ENCODE data around the gene SIRT1. TPM values are rescaled to one million over a fixed set of nuclear protein-coding genes. Genes with fewer than 3 reads are reported as not detected.

The SIRT1 gene
- polyA plus RNA-seq, 1 donor (not counting 4 experiments of a cell fraction or from before 2014, with no cell fraction given), result 9.8 TPM

GRCh38 chr10:67884842-67885670 is 600 bp downstream of the SIRT1 start:
- Histone ChIP-seq H3K36me3 (ENCODE audit: control insufficient read depth in 2 of 2, extremely low read depth in 1 of 2, insufficient read depth in 2 of 2, low read length in 2 of 2) (peaks cover 0 to 4% of the 10 kb centered on the region in 2 experiments), H3K9me1 (ENCODE audit: control insufficient read depth, extremely low read depth, insufficient read depth, low read length) (peaks cover 2% of the 10 kb centered on the region), H3K4me3 (ENCODE audit: control insufficient read depth in 2 of 3, extremely low read depth in 1 of 3, insufficient read depth in 2 of 3, low read depth in 1 of 3, low read length in 3 of 3) (peak overlapping the region; percentile 78 to 89 (median 82)), H4K20me1 (ENCODE audit: control insufficient read depth, extremely low read depth, insufficient read depth, low read length) (no peaks in the 10 kb centered on the region), H3K27ac (ENCODE audit: control insufficient read depth, insufficient read depth, low read length) (peak overlapping the region; percentile 72), H3K27me3 (ENCODE audit: control insufficient read depth, extremely low read depth, insufficient read depth, low read length) (no peaks in the 10 kb centered on the region), H3K9me3 (ENCODE audit: control insufficient read depth, low read depth, low read length) (no peaks in the 10 kb centered on the region), H3K4me2 (ENCODE audit: control insufficient read depth, extremely low read depth, insufficient read depth, low read depth, low read length) (peak overlapping the region; percentile 38), H3K4me1 (ENCODE audit: control insufficient read depth, extremely low read depth, insufficient read depth, low read length) (peaks cover 6% of the 10 kb centered on the region), H3K9ac (ENCODE audit: control insufficient read depth, extremely low read depth, insufficient read depth, low read length) (peak overlapping the region; percentile 85), H3K79me2 (ENCODE audit: control insufficient read depth, insufficient read depth, low read length) (peaks cover 17% of the 10 kb centered on the region), H2AFZ (ENCODE audit: control insufficient read depth, low read length) (peak overlapping the region; percentile 49)
- DNase-seq (ENCODE audit: low read depth, low spot score) (no peak), FAIRE-seq (no peak)
- dilution Hi-C loops (cut with MboI; ENCODE audit: extremely low pct_ligation_motif_present, low sequenced_read_pairs), result no loop called here
- TF ChIP-seq CTCF (optimal IDR thresholded peaks at IDR 0.05 in 1 of 3, IDR thresholded peaks at IDR 0.05 in 1 of 3, conservative IDR thresholded peaks at IDR 0.05 in 1 of 3; ENCODE audit: extremely low read depth in 1 of 3, insufficient read depth in 2 of 3, low read length in 3 of 3) (no peak), EZH2 (IDR thresholded peaks at IDR 0.05; ENCODE audit: low read length) (no peak)

- FAIRE-seq, result no peak
These were observed 9.2 kb downstream of the SIRT1 start for GRCh38 chr10:67893637-67894036.

More at GRCh38 chr10:67893637-67894036, 9.2 kb downstream of the SIRT1 start:
- Histone ChIP-seq H3K27me3 (ENCODE audit: control insufficient read depth, extremely low read depth, insufficient read depth, low read length) (no peaks in the 10 kb centered on the region), H3K4me1 (ENCODE audit: control insufficient read depth, extremely low read depth, insufficient read depth, low read length) (no peaks in the 10 kb centered on the region), H3K9me1 (ENCODE audit: control insufficient read depth, extremely low read depth, insufficient read depth, low read length) (no peaks in the 10 kb centered on the region), H3K4me3 (ENCODE audit: control insufficient read depth in 2 of 3, extremely low read depth in 1 of 3, insufficient read depth in 2 of 3, low read depth in 1 of 3, low read length in 3 of 3) (no peak overlapping the region), H3K4me2 (ENCODE audit: control insufficient read depth, extremely low read depth, insufficient read depth, low read depth, low read length) (no peak overlapping the region), H4K20me1 (ENCODE audit: control insufficient read depth, extremely low read depth, insufficient read depth, low read length) (no peaks in the 10 kb centered on the region), H3K9me3 (ENCODE audit: control insufficient read depth, low read depth, low read length) (no peaks in the 10 kb centered on the region), H3K9ac (ENCODE audit: control insufficient read depth, extremely low read depth, insufficient read depth, low read length) (no peak overlapping the region), H2AFZ (ENCODE audit: control insufficient read depth, low read length) (no peak overlapping the region), H3K79me2 (ENCODE audit: control insufficient read depth, insufficient read depth, low read length) (peaks cover 1% of the 10 kb centered on the region), H3K36me3 (ENCODE audit: control insufficient read depth in 2 of 2, extremely low read depth in 1 of 2, insufficient read depth in 2 of 2, low read length in 2 of 2) (peaks cover 4 to 17% of the 10 kb centered on the region in 2 experiments), H3K27ac (ENCODE audit: control insufficient read depth, insufficient read depth, low read length) (no peak overlapping the region)
- DNase-seq (ENCODE audit: low read depth, low spot score), result no peak
- dilution Hi-C loops (cut with MboI; ENCODE audit: extremely low pct_ligation_motif_present, low sequenced_read_pairs), result loop anchor here (10.0 kb wide), 1 partner anchor 59 kb away; the partner anchor contains the start of gene DNAJC12
- no peak for TF ChIP-seq CTCF (optimal IDR thresholded peaks at IDR 0.05 in 1 of 3, IDR thresholded peaks at IDR 0.05 in 1 of 3, conservative IDR thresholded peaks at IDR 0.05 in 1 of 3; ENCODE audit: extremely low read depth in 1 of 3, insufficient read depth in 2 of 3, low read length in 3 of 3)
- TF ChIP-seq EZH2 (IDR thresholded peaks at IDR 0.05; ENCODE audit: low read length), result no peak

All from keratinocyte (primary cell).